Measurements from ENCODE around the gene RASGRF1. TPM values are rescaled to one million over a fixed set of nuclear protein-coding genes. Genes with fewer than 3 reads are reported as not detected.

RASGRF1 gene
- 8.6 and 11.4 TPM in 2 replicates for total RNA-seq

- no peaks in the 10 kb centered on the region for H3K9me3 Mint-ChIP-seq
- DNase-seq (no peak), ATAC-seq (ENCODE audit: low read depth) (no peak)
- H3K4me3 Mint-ChIP-seq, result peak within 1 kb of the TSS; percentile 70
- peaks cover 17% of the 10 kb centered on the region for H3K4me1 Mint-ChIP-seq
- TF ChIP-seq CTCF (IDR thresholded peaks at IDR 0.05), result no peak
- H3K27ac Mint-ChIP-seq, result no peak within 1 kb of the TSS
- intact Hi-C loops (cut with micrococcal nuclease), result no loop called here
- H3K36me3 Mint-ChIP-seq (ENCODE audit: low read depth), result no peaks in the 10 kb centered on the region
- POLR2A ChIA-PET, result interaction anchor here (0.6 kb wide), 1 partner anchor 28 kb away, joined by 3 read pairs; no protein-coding TSS in a partner anchor
- peaks cover 56% of the 10 kb centered on the region for H3K27me3 Mint-ChIP-seq
- CTCF ChIA-PET, result no interaction called here
These were observed at the start of gene RASGRF1 for GRCh38 chr15:79090487-79091203. TSS of gene RASGRF1 (minus strand) at chr15:79090780. CDS start at chr15:79090498, 282 bp downstream.

DNA sequence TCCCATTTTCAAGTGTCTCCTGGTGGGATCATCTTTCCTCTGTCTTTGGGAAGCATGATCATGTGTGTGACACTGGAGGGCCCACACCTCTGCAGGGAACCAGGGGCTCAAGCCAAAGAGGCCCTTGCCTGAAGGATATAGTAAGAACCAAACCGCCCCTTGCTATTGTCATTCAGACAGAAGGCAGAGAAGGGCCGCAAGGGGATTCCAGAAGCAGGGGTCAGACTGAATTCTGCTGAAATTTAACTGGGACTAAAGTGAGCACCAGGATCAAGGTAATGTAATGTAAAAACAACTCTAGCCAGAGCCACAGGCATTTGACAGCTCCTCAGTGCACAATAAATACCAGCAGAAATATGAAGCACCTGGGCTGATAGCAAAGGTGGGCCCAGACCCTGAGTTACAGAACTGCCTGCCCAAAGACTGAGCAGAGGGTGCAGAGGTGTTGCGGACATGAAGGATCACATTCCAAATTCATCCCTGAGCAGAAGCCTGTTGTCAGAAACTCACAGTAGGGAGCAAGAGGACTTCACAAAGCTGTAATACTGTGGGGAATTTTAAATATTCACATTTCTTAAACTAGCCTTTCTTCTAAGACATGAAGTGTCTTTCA, 46.0 kb upstream of the RASGRF1 start:
- Mint-ChIP-seq H3K36me3 (ENCODE audit: low read depth) (no peaks in the 10 kb centered on the region), H3K9me3 (peaks cover 1% of the 10 kb centered on the region), H3K27ac (no peak overlapping the region), H3K4me3 (no peak overlapping the region), H3K4me1 (no peaks in the 10 kb centered on the region), H3K27me3 (peaks cover 34% of the 10 kb centered on the region)
- CTCF ChIA-PET, result no interaction called here
- intact Hi-C loops (cut with micrococcal nuclease), result no loop called here
- POLR2A ChIA-PET, result no interaction called here
- TF ChIP-seq CTCF (IDR thresholded peaks at IDR 0.05), result no peak
- ATAC-seq (ENCODE audit: low read depth), result no peak
- no peak for DNase-seq

GRCh38 chr15:79133309-79133708, 42.7 kb upstream of the RASGRF1 start:
- H3K36me3 Mint-ChIP-seq (ENCODE audit: low read depth), result no peaks in the 10 kb centered on the region
- peaks cover 28% of the 10 kb centered on the region for H3K27me3 Mint-ChIP-seq
- no peak overlapping the region for H3K4me3 Mint-ChIP-seq
- DNase-seq, result no peak
- no peak for ATAC-seq (ENCODE audit: low read depth)
- no peak overlapping the region for H3K27ac Mint-ChIP-seq
- CTCF ChIA-PET, result interaction anchor here (1.0 kb wide), 1 partner anchor 16 kb away, joined by 3 read pairs; no protein-coding TSS in a partner anchor
- POLR2A ChIA-PET, result no interaction called here
- intact Hi-C loops (cut with micrococcal nuclease), result no loop called here
- no peaks in the 10 kb centered on the region for H3K4me1 Mint-ChIP-seq
- no peak for TF ChIP-seq CTCF (IDR thresholded peaks at IDR 0.05)
- no peaks in the 10 kb centered on the region for H3K9me3 Mint-ChIP-seq

- Mint-ChIP-seq H3K27ac (no peak overlapping the region), H3K9me3 (peaks cover 2% of the 10 kb centered on the region), H3K27me3 (peaks cover 25% of the 10 kb centered on the region), H3K4me1 (no peaks in the 10 kb centered on the region), H3K36me3 (ENCODE audit: low read depth) (no peaks in the 10 kb centered on the region), H3K4me3 (no peak overlapping the region)
- ATAC-seq (ENCODE audit: low read depth), result no peak
- intact Hi-C loops (cut with micrococcal nuclease), result no loop called here
- no peak for TF ChIP-seq CTCF (IDR thresholded peaks at IDR 0.05)
- CTCF ChIA-PET, result interaction anchor here (1.0 kb wide), 1 partner anchor 16 kb away, joined by 3 read pairs; no protein-coding TSS in a partner anchor
- no peak for DNase-seq
- POLR2A ChIA-PET, result no interaction called here
These were observed 42.2 kb upstream of the RASGRF1 start for GRCh38 chr15:79132770-79133169.

DNA sequence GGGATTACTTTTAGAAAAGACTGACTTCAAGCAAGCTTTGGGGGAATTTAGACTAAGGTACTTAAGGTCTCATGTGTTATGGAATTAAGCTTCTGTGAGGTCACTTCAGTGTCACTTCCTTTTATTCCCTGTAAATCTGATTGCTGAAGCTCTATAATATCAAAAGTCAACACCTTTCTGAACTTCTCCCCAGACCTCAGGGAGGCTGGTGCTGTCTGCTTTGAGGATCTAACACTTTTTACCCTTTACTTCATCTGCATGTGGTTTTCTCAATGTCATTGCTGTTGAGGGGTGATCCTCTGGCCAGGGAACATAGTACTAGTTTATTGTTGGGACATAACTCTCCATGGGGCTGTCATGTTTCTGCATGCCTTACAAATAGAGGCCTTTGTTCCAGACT, 41.8 kb upstream of the RASGRF1 start:
- Mint-ChIP-seq H3K9me3 (peaks cover 5% of the 10 kb centered on the region), H3K4me1 (no peaks in the 10 kb centered on the region), H3K27ac (no peak overlapping the region)

More for the DNA sequence above, 41.8 kb upstream of the RASGRF1 start:
- intact Hi-C loops (cut with micrococcal nuclease), result no loop called here
- Mint-ChIP-seq H3K4me3 (no peak overlapping the region), H3K36me3 (ENCODE audit: low read depth) (no peaks in the 10 kb centered on the region), H3K27me3 (peaks cover 25% of the 10 kb centered on the region)
- ATAC-seq (ENCODE audit: low read depth), result no peak
- DNase-seq, result no peak
- TF ChIP-seq CTCF (IDR thresholded peaks at IDR 0.05), result no peak
- ChIA-PET CTCF (interaction anchor here (1.0 kb wide), 1 partner anchor 16 kb away, joined by 3 read pairs; no protein-coding TSS in a partner anchor), POLR2A (no interaction called here)

Measured in activated B cell treated with CpG ODN at 0.5 μM for 24 hours (primary cell).